ENCODE measurements around the gene CDH23.

GRCh38 chr10:71704816-71705215, 308.1 kb downstream of the CDH23 start:
- TF ChIP-seq POLR2A (IDR thresholded peaks at IDR 0.05): no peak
- TF ChIP-seq CTCF (IDR thresholded peaks at IDR 0.05): no peak
